Skeletal muscle cell (primary cell): Measurements from ENCODE around the gene ORC3.
A peak's percentile ranks its signal among the peaks of the same experiment; 100 is the strongest.
"Not testable (repeated sequence)": the region's sequence is repeated elsewhere in the genome, so short reads cannot be mapped to it uniquely, and the experiment has no call there.

ENCODE experiments used
- DNase-seq: peaks from one replicate; pipeline ENCODE4 v3.0.0-alpha.2; 2010; ENCODE audit warnings: low read depth
- H3K4me3 ChIP-seq: 2 replicates; pipeline ENCODE4 v1.5.1; 2011; ENCODE audit warnings: low read depth, mild to moderate bottlenecking, control low read depth, low read length, moderate library complexity

ORC3 gene

DNA sequence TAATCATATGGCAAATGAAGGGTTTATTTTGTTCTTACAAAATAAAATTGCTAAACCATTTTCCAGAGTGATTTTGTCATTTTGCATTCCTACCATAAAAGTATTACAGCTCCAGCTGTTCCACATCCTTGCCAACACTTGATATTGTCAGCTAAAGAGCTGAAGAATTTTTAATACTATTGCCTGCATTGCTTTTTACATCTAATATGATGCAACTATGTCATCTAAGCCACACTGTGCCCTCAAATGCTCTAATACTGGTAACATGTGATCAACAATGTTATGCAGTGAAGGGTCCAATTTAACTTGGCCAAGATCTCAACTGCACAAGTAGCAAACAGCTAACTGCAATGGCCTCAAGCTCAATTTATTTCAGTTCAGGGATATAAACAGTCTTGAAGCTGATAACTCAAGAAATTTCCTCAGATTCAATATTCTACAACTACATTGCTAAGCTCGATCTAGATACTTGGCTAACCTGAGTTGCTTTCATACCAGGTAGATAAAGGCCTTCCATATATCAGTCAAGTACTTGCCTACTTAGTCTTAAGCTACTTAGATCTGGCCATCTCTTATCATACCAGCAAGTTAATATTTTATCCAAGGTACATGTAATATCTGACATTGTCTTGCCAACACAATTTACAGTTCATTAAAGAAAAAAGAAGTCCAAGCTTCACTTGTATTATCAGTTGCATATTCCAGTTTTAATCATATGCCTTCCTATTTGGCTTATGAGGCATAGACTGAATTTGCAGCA, 95.1 kb downstream of the ORC3 start:
- no peak for DNase-seq
- H3K4me3 ChIP-seq, result no peak overlapping the region

GRCh38 chr6:87686636-87687205, 96.8 kb downstream of the ORC3 start:
- DNase-seq, H3K4me3 ChIP-seq: not testable (repeated sequence)

- DNase-seq, result no peak
- H3K4me3 ChIP-seq, result no peak overlapping the region
Measured at GRCh38 chr6:87687296-87687695, 97.4 kb downstream of the ORC3 start.

DNA sequence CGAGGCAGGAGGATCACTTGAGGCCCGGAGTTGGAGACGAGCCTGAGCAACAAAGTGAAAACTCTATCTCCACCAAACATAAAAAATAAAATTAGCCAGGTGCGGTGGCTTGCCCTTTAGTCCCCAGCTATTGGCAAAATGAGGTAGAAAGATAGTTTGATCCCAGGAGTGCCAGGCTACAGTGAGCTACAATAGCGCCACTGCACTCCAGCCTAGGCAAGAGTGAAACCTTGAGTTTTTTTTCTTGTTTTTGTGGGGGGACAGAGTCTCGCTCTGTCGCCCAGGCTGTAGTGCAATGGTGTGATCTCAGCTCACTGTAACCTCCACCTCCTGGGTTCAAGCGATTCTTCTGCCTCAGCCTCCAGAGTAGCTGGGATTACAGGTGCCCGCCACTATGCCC, 98.0 kb downstream of the ORC3 start:
- H3K4me3 ChIP-seq, DNase-seq: not testable (repeated sequence)

DNA sequence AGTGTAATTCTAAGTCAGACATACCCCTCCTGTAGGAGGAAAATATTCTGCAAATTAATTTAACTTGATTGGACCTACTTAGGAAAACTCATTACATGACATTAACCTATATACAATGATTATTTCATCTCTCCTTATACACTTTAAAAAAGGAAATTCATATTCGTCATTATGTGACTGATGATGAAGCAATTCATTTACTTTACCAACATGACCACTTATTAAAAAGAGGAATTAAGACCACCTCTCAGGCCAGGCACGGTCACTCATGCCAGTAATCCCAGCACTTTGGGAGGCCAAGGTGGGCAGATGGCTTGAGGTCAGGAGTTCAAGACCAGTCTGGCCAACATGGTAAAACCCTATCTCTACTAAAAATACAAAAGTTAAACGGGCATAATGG, 100.5 kb downstream of the ORC3 start:
- no peak overlapping the region for H3K4me3 ChIP-seq
- no peak for DNase-seq

DNA sequence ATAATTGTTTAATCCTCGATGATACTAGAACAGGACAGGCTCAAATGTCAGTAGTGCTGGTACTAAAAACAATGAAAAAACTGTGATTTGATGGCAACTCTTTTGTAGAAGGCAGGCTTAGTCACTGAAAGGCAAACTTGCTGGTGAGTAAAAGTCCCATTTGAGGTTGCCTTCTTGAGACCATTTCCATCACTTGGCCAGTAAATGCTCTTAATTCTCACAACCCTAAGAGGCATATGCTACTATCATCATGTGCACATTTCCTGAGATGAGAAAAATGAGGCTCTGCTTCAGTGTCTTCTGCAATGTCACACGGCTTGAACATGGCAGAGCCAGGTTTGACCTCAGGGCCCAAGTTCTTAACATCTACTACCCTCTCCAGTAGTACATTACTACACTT, 102.2 kb downstream of the ORC3 start:
- H3K4me3 ChIP-seq, result no peak overlapping the region
- DNase-seq, result no peak

DNA sequence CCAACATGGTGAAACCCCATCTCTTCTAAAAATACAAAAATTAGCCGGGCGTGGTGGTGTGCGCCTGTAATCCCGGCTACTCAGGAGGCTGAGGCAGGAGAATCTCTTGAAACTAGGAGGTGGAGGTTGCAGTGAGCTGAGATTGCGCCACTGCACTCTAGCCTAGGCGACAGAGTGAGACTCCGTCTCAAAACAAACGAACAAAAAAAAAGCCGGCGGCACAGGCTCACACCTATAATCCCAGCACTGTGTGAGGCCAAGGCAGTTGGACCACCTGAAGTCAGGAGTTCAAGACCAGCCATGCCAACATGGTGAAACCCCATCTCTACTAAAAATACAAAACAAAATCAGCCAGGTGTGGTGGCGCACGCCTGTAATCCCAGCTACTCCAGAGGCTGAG, 106.9 kb downstream of the ORC3 start:
- not testable (repeated sequence) for H3K4me3 ChIP-seq, DNase-seq

GRCh38 chr6:87697581-87698546, 107.9 kb downstream of the ORC3 start:
- DNase-seq, result peak; percentile 89
- peak overlapping the region; percentile 95 for H3K4me3 ChIP-seq

GRCh38 chr6:87698547-87699006, 108.6 kb downstream of the ORC3 start:
- H3K4me3 ChIP-seq, result peak overlapping the region; percentile 95
- DNase-seq, result no peak

- DNase-seq, result no peak
- H3K4me3 ChIP-seq, result peak overlapping the region; percentile 95
Measured at GRCh38 chr6:87699576-87699975, 109.6 kb downstream of the ORC3 start.

DNA sequence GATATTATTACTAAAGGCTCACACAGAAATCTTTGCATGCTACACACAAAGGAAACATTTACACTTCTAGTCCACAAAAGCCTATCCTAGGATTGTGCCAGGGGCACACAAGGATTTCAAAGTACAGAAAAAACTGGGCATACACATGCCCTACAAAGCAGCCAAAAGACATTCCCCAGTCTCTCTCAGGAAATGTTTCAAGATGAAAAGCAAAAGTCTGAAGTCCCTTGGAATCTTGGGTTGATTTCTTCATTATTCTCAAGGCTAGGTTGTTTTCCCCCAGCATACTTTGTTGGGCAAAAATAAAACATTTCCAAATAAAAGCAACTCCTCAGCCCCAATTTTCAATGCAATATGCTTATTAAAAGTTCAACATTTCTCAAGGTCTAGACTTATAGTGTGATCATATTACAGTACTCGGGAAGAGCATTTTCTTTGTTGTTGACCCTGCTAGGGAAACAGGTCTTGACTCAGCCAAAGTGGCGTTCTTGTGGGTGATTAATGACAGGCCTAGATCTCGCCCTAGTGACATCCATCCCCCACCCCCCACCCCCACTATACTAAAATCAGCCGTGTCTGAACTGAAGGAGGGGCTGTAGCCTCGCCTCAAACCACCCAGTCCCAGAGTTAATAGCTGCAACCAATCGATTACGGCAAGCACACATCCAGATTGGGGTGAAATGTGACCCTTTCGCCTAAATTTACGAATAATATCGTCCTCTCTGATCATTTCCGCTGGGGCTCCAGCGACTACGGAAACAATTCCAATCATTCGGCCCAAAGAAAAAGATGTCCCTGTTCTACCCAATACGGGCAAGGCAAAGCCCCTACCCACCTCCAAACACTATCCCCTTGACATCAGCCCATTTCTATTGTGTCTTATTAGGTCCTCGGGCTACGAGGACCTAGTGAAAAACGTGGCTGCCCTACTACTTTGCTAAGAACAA, 110.7 kb downstream of the ORC3 start:
- DNase-seq, result peak; percentile 37
- H3K4me3 ChIP-seq, result peak overlapping the region; percentile 95

DNA sequence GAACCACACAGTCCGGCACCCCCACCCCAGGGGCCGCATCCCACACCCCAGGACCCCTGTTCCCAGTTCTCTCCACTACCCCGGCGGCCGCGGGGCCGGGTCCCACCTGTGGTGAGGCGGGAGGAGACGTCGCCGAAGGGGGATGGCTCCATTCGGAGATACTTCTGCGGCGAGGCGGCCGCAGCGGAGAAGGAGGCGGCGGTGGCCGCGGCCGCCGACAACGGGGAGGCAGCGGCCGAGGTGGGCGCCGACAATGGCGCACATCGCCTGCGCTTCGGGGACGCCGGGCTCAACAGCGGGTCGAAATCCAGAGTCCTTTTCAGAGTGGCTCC, 111.4 kb downstream of the ORC3 start:
- no peak for DNase-seq
- peak overlapping the region; percentile 95 for H3K4me3 ChIP-seq

DNA sequence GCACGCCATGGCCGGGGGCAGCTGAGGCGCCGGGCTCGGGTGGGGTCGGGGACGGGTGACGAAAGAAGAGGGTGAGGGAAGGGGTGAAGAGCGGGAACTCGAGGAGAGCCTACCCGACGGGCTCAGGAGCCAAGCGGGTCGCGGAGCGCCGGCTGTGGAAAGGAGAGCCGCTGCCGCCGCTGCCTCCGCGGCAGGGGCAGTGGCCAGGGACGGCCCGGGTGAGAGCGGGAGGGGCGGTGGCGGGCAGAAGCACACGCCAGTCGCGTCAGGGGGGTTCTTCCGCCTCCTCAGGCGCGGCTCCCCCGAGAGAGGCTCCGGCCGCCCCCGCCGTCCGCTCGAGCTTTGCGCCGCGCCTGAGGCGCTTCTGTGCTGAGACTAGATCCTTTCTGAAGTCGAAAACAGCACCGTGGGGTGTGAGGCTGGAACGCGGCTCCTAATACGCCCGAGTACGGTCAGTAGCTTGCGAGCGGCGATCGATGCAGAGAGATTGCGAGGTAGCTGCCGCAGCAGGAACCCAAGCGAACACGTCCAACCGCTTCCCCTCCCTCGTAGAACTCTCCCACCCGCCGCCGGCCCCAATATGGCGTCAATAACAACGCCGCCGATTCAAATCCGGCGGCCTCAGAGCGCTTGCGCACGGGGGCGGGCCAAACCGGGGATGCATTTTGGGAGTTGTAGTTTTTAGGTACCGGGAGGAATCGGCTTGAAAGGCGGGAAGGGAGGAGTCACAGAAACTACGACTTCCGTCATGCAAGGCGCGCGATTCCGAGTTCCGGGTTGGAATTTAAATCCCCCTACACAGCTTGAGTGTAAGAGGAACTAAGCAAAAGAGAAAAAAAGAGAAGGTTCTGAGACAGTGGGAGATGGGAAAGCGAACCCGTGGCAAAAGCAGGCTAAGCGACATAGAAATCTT, 112.0 kb downstream of the ORC3 start, which contains the start of gene AKIRIN2:
AKIRIN2 (minus strand) TSS at position 558 of the 913 bp plus-strand sequence; CDS start at position 9, 549 bp downstream.
- H3K4me3 ChIP-seq, result peak within 1 kb of the TSS; percentile 95
- DNase-seq, result peak; percentile 98

DNA sequence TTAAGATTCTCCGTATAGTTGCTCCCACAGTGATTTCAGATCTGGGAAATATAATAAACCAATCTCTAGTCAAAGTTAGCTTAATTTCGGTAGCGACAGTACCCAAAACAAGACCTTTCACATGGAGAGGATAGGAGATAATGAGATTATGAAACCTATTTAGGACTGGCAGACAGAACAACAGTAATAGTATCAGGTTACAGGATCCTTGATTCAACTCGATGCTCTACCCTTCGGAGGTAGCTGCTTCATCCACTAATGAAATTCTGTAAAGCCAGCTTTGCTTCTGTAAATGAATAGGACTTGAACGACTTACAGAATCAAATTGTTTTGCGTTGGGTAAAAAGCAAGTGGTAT, 112.6 kb downstream of the ORC3 start:
- H3K4me3 ChIP-seq, result peak overlapping the region; percentile 95
- peak; percentile 42 for DNase-seq

- DNase-seq, result not testable (repeated sequence)
- H3K4me3 ChIP-seq, result peak overlapping the region; percentile 95
Measured at GRCh38 chr6:87703039-87703438, 113.1 kb downstream of the ORC3 start.

GRCh38 chr6:87705070-87705691, 115.2 kb downstream of the ORC3 start:
- no peak for DNase-seq

DNA sequence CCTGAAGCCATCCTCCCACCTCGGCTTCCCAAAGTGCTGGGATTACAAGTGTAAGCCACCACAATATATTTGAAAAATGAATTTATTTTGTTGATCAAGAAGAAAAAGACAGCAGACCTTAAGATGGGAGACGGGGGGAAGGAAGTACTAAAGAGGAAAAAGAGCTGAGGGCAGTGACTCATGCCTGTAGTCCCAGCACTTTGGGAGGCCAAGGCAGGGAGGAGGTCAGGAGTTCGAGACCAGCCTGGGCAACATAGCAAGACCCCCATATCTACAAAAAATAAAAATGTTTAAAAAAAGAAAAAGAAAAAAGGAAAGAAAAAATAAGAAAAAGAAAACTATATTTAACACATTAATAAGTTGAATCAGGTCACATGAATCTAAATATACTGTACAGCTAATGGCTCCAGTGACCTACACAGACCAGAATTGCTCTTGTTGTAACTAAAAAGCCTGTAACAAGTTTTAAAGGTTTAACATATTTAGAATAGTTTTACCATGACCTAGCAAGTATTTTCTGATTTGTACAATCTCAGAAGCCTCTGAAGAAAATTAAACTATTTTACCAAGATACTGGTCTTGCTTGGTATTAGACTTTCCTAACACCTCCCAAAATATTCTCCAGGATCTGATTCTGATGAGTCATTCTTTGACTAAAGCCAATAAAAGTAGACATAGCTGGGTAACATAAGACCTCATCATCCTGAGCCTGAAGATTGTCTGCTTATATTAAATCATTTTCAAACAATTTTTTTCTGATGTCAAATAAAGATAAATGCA, 116.4 kb downstream of the ORC3 start:
- no peak for DNase-seq
- no peak overlapping the region for H3K4me3 ChIP-seq

More at GRCh38 chr6:87705070-87705691, 115.2 kb downstream of the ORC3 start:
- no peak overlapping the region for H3K4me3 ChIP-seq
